ENCODE measurements around the gene ADGRL1.
A peak's percentile ranks its signal among the peaks of the same experiment; 100 is the strongest.
"Not testable (repeated sequence)": the region's sequence is repeated elsewhere in the genome, so short reads cannot be mapped to it uniquely, and the experiment has no call there.

The ADGRL1 gene

DNA sequence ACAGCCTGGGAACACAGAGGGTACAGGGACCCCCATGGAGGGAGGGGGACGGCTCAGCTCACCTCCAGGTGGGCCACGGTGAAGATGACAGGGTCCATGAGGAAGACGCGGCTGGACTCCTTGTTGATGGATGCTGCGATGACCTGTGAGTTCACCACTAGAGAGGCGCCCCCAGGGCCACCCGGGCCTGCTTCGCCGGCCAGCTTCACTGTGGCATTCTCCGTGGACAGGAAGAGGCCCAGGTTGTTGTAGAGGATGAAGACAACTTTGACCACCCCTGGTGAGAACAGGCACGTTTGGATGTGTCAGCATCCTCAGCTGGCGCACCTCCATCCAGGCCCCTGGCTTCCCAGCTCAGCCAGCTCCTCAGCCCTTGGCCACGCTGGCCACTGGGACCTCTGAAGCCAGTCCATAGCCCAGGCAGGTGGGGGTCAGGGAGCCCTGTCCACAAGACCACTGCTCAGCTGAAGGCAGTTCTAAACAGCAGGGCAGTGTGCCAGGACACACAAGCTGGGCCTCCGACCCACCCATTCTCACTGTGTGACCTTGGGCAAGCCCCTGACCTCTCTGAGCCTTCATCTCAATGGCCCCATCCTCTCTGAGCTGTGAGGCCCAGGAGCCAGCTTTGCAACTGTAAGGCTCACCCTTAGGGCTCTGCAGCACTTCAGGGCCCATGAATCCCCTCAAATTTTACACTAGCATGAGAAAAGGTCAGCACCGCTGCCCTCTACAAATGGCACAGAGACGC, 47.5 kb downstream of the ADGRL1 start:
- DNase-seq = no peak

DNA sequence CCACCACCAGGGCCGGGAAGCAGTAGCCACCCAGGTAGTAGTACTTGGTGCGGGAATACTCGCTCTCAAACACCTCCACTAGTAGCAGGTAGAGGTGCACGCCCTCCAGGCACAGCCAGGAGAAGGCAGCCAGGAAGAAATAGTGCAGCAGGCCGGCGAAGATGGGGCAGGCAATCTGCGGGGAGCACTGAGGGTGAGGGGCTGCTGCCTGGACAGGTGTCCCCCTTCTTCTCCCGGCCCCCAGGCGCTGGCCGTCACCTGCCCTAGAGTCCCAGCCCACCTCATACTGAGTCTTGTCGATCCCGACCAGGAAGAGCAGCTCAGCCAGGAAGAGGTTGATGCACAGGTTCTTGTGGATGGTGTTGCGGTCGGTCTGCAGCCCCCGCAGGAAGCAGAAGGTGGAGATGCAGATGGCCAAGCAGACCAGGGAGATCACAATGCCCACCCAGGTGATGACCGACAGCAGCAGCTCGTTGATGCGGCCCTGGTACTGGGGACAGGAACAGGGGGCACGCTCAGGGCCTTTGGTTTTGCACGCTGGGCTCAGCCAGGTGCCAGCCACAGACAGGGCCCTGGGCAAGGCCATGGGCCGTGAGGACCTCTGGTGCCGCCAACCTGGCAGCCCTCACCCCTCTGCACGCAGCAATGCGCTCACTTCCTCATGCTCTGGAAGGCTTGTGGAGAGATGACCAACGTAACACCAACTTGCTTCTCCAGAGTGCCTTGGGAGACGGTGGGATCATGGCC, 48.8 kb downstream of the ADGRL1 start:
- no peak for DNase-seq

DNA sequence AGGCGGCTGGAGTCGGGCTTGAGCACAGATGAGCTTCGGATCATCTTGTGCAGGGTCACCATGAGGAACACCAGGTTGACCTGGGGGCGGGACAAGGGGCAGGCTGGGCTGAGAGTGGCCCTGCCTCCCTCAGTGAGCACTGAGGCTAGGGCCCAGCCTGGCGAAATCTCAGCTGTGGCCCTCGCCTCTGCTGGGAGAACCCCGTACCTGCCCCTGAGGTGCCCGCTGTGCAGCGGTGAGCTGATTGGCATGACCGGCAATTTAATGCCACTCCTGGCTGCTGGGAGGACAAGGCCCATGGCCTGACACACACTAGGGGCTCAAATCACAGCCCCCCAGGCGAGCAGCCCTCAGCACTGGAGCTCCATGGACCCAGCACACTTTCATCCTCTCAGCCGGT, 49.8 kb downstream of the ADGRL1 start:
- DNase-seq = no peak

DNA sequence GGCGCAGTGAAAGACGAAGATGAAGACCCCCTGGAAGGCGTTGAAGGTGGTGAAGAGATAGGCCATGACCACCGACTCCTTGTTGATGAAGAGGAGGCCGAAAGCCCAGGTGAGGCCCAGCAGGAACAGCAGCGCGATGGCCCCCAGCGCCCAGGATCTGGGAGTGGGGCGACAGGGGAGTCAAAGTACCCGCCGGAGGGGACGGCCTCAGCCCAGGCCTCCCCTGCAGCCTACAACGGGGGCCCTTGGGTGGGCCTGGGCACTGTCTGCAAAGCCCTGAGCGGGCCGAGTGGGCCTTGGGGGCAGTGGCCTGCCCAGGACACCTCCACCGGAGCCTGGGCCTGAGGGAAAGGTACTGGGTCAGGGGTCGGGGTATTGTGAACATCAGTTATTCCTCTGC, 50.6 kb downstream of the ADGRL1 start:
- no peak for DNase-seq

DNA sequence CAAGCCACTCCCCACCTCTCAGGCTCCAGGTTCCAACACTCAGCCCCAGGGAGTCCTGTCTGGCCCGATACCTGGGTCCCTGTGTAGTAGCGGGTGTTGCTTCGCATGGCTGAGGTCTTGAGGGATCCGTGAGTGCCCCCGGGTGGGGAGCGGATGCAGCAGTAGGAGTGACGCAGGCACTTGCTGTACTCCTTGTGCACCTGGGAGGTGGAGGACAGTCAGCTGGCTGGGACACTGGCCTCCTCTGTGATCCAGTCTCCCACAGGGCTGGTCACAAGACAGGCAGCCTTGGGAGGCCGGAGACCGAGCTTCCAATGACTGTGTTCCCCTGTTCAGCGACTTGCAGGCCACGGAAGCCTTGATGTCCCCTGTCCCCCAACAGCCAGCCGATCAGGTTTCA, 53.3 kb downstream of the ADGRL1 start:
- DNase-seq = no peak

DNA sequence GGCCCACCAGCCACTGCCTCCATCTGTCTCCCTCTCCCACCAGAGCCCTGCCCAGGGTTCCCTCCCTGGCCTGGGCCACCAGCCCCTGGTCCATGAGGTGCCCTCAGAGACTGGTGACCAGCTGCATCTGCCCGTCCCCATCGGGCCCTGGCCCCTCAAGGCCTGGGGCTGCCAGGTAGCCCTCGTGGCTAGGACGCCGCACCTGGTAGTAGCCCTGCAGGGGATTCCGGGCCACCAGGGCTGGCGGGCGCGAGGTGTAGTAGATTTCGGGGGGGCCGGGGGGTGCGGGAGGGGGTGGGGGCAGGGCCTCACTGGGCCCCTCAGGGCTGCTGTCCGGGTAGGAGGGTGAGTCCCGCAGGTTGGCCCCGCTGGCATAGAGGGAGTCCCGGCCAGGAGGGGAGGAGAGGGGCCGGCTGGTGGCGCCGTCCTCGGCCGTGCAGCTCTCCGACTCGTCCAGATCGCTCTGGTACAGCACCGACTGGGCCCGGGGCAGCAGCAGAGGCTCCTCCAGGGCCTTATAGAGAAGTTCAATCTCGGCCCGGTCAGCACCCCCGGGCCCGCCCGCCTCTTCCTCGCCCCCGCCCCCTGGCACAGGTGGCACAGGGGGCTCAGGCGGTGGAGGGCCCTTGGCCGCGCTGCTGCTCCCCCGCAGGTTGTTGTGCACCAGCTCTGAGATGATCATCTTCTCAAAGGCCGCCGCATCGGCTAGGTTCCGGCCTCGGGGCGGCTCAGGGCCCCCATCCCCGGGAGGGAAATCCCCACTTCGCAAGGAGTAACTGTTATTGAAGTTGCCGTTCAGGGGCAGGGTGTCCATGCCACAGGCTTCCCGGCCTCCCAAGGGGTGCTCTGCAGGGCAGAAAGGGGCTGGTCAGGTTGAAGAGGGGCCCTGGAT, 55.0 kb downstream of the ADGRL1 start:
- no peak for DNase-seq

DNA sequence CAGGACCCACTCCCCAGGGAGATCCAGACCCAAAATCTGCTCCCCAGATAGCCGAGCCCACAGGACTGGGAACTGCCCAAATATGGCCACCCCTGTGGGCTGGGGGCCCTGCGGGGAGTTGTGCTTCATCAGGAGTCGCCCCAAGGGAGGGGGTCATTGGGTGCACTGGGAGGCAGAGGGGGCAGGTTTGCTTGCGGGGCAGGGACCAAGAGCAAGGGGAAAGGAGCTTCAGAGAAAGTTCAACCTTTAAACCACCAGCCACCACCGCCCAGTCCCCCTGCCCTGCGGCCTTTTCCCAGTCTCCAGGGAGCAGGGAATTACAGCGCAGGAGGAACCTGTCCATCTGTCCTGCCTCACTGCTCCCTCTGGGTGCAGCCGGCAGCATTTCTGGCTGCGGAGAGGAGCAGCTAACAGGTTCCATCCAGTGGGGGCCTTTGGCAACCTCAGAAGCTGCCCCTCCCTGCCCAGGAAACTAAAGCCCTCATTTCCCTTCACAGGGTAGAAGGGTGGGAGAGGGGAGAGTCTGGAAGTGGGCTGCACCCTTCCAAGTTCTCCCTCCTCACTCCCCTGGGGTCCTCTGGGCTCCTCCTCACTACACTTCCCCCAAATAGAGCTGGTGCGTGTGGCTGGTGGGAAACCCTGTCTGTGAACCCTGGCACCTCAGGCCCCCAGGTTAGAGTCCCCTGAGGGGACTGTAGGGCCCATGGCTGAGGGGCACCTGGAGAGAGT, 55.8 kb downstream of the ADGRL1 start:
- peak; percentile 37 for DNase-seq

DNA sequence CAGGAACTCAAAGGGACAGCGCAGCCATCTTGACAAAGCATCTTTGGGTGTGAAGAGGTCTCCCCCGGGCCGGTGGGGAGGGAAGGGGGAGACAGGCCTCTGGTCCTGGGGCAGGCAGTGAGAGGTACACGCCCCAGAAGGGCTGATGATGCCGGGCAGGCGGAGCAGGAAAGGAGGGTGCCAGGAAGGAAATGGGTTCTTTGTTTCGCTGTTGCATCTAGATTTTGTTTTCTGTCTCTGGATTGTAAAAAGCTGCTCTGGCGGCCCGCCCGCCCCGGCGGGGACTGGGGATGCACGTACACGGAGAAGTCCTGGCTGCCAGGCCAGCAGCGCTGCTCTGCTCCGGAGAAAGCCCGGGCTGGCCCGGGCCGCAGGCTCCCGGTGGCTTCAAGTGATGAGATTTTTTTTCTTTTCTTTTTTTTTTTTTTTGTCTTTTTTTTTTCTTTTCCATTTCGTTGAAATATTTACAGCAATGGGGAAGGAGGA, 56.4 kb downstream of the ADGRL1 start:
- DNase-seq = peak; percentile 80

DNA sequence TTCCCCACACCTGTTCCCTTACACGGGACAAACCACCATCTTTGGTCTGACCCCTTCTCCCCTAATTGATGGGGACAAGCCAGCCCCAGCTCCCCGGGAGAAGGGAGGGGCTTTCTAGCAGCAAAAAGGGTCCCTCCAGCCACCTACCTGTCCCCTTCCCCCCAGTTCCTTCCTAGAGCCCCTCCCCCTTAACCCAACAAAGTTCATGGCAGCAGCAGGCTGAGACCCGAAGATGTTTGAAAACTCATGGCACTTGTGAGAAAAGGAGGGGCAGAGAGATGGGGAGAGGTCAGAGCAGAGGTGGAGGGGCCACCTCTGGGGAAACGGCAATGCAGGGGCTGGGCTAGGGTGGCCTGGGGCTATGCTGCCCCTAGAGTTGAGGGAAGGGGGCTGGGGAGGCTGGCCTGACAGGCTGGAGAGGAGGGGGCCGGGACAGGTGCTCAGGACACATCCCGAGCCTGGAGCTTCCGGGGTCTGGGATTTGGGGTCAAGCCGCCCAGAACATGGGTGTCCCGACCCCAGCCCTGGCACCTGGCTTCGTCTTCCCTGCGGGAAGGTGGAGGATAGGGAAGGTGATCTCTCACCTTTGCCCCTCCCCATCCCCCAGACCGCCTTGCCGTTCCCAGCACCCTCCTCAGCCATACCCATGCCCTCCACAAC, 57.1 kb downstream of the ADGRL1 start:
- DNase-seq = no peak

DNA sequence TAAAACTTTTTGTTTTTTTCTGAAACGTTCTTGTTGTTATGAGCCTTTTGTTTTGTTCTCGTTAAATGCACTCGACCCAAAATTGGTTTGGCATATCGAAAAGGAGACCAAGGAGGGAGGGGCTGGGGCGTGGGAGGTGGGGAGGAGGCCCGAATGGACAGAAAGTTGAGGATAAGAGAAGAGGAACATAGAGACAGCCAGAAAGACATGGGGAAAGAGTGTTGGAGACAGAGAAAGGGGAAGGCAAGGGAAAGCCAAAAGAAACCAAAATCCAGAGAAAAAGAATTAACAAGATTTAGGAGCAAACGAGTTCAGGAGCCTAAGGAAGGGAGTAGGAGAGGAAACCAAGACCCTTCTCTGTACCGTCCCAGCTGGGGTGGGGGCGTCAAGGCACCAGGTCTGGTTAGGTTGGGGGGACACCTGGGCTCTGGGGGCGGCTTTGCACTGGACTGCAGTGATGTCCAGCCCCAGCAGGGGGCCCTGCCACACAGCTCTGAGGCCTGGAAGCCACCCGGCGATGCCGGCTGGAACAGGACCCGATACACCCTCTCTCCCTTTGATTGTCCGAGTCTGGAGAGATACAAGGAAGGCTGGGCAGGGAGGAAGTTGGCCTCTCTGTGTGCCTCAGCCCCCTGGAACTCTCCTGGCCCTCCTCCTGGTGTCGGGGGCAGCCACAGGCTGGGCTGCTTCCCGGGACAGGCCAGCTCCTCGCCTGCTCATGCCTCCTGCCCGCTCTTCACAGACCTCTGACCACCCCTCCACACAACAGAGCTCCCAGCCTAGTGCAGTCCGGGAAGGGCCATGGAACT, 58.0 kb downstream of the ADGRL1 start:
- peak; percentile 73 for DNase-seq

DNA sequence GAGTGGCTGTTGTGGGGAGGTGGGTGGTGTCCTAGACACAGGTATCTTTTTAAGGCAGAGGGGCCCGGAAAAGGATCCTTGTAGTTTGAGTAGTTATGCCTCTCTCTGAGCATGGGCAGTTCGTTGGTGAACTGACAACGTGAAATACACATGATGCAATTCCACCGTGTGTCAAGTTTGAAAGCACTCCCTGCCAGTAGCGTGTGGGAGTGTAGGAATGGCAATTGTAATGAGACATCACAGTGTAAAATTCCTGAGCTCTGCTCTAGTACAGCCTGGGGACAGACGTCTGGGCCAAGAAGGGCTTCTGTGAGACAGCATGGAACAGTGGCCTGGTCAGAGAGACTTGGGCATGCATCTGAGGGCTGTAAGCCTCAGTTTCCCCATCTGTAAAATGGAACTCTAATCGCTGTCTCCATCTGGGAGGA, 59.2 kb downstream of the ADGRL1 start:
- no peak for DNase-seq

DNA sequence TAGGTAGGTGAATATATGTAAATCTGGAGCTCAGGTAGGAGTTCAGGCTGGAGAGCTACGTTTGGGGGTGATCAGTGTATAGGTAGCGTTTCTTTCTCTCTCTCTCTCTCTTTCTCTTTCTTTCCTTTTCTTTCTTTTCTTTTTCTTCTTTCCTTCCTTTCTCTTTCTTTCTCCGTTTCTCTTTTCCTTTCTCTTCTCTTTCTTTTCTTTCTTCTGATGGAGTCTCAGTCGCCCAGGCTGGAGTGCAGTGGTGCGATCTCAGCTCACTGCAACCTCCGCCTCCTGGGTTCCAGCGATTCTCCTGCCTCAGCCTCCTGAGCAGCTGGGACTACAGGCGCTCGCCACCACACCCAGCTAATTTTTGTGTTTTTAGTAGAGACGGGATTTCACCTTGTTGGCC, 59.8 kb downstream of the ADGRL1 start:
- not testable (repeated sequence) for DNase-seq

DNA sequence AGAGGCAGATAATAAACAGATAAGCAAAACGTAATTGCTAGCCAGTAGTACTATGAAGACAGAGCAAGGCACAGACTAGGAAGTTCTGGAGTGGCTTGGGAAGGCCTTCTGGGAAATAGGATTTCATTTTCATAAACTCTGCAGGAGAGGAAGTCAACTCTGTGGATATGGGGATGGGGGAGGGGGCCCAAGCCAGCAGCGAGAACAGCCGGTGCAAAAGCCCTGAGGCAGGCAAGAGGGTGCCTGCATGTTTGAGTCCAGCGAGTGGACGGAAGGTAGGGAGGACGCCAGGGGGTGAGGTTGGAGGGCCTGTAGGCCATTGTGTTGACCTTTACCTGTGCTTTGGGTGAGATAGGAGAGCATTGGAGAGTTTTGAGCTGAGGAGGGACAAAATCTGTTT, 60.6 kb downstream of the ADGRL1 start:
- no peak for DNase-seq

DNA sequence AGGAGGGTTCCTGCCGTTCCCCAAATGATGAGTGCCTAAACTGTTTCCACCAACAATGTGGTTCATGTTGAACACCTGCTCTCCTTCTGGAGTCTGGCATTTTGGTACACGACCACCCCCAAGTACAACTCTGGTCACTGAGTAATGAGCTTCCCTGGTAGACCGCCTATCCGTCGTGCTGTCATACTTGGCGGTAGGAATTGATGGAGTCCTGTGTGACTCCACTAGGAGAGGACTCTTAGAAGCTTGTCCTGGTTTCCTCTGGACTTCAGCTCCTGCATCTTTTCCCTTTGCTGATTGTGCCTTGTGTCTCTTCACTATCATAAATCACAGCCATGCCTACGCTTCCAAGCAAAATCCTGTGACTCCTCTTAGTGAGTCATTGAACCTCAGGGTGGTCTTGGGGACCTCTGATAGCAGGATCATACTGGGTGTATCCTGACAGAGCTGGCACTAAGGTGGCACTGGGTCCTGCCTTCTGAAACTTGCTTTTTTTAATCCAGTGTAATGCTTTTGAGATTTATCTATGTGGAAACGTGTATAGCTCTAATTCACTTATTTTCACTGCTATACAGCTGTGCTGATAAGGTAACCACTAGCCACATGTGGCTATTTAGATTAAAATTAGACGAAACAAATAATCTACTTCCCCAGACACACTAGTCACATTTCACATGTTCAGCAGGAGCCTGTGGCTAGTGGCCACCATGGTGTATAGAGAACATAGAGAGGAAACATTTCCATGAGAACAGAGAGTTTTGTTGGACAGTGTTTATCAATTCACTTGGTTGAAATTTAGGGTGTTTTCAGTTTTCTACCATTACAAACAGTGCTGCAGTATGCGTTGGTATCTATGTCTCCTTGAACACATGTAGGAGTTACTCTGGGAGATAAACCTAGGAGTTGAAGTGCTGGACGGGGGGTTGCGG, 63.4 kb downstream of the ADGRL1 start:
- DNase-seq = no peak

DNA sequence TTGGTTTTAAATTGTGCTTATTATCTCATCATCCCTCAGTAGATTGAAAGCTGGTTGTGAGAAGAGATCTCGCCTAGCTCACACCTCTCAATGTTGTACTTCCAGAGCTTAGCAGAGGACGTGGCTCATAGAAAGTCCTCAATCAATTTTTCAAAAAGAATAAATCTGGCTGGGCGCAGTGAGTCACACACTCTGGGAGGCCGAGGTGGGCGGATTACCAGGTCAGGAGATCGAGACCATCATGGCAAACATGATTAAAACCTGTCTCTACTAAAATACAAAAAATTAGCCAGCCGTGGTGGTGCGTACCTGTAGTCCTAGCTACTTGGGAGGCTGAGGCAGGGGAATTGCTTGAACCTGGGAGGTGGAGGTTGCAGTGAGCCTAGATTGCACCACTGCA, 64.9 kb downstream of the ADGRL1 start:
- no peak for DNase-seq

DNA sequence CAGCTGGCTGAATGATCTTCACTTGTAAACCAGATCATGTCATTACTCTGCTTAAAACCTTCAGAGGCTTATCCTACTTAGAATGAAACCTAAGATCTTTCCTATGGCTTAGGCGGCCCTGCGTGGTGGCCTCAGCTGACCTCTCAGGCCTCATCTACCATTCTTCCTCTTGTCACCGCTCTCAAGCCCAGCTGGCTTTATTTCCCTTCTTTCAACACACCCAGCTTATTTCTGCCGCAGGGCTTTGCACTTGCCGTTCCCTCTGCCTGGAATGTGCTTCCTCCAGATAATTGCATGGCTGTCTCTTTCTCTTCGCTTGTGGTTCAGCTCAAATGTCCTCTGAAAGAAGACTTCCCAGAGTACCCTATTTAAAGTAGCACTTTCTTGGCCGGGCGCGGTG, 66.0 kb downstream of the ADGRL1 start:
- DNase-seq = no peak

DNA sequence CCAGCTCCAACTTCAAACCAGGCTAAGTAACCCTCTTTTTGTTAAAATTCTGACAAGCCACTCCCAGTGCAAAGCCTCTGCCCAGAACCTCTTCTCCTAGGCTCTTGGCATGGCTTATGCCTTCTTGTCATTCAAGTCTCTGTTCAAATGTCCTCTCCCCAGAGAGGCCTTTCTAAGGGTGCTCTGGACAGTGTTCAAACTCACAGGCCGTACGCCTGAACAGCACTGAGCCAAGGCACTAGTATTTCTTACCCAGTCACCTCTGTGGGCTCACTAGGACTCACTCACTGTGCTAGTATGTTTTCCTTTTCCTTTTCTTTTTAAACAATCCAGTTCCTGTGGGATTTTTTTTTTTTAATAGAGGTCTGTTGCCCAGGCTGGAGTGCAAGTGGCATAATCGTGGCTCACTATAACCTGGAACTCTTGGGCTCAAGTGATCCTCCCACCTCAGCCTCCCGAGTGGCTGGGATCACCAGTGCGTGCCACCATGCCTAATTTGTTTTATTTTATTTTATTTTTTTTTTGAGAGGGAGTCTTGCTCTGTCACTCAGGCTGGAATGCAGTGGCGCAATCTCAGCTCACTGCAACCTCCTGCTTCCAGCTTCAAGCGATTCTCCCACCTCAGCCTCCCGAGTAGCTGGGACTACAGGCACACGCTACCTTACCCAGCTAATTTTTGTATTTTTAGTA, 67.2 kb downstream of the ADGRL1 start:
- DNase-seq = no peak

DNA sequence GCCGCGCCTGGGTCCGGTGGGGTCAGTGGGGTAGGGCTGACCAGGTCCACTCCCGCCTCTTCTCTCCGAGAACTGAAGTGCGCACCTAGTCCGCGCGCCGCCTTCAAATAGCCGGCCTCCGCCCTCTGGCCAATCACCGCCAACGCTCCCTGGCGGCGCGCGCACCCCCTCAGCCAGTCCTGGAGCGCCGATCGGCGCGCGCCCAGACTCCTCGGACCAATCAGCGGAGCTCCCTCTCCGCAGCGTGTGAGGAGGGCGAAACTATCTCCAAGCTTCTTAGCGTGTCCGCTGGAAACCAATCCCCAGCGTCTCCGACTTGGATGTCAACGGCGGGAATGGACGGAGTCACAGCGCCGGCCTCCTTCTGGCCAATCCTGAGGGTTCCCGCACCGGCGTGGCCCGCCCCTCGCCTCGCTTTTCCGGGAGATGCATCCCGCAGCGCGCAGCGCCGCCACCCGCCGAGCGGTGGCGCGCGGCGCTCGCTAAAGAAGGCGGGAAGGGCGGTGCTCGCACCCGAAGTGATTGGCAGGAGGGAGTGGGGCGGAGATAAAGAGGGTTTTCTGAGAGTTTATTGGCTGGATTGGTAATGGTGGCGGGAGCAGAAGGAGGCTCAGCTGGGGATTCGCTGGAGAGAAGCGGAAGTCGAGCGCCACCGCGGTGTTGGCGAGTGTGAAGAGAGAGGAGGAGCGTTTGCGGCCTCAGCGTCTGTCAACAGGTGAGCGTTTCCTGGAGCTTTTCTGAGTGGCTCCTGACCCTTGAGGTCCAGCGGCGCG, 69.3 kb downstream of the ADGRL1 start, which contains the start of gene ASF1B:
TSS of gene ASF1B (minus strand) at position 81 of the 773 bp plus-strand sequence. CDS start 133 bp downstream, outside the sequence.
- peak; percentile 98 for DNase-seq
